OCI-LY7 (cell line): ENCODE data around the gene CASK. TPM values are rescaled to one million over a fixed set of nuclear protein-coding genes. Genes with fewer than 3 reads are reported as not detected.

ENCODE experiments used
- BruUV-seq: library from RNA; stranded (reverse); fragments of 400-500 nt; replicated peaks from 2 replicates; lab custom pipeline; 2021; lab: Mats Ljungman, UMichigan
- CTCF ChIA-PET: fragments of 300-600 bp; sonication (Branson Sonifier 250); formaldehyde crosslinking; loops from one replicate; lab custom pipeline; 2022; ENCODE audit warnings: antibody characterized with exemption; ENCODE audit not compliant: unreplicated experiment; lab: Charles Lee
- POLR2A ChIA-PET: fragments of 300-600 bp; sonication (Branson Sonifier 250); formaldehyde crosslinking; loops from one replicate; lab custom pipeline; 2022; ENCODE audit warnings: antibody characterized with exemption; lab: Charles Lee
- DNase-seq: peaks from one replicate; pipeline ENCODE4 v3.0.0-alpha.2; 2015; ENCODE audit warnings: low spot score
- H2AFZ ChIP-seq: fragments of 200-600 bp; sonication (generic), shearing (Covaris generic); 2 replicates; pipeline ENCODE4 v1.6.1; 2014; ENCODE audit warnings: mild to moderate bottlenecking, antibody characterized with exemption, low read length, moderate library complexity
- H3K27ac ChIP-seq: fragments of 200-600 bp; sonication (generic); 2 replicates; pipeline ENCODE4 v1.5.1; 2014; ENCODE audit warnings: mixed run types, low read depth, mild to moderate bottlenecking, moderate library complexity, low read length, inconsistent platforms; ENCODE audit not compliant: poor library complexity, severe bottlenecking
- H3K36me3 ChIP-seq: fragments of 200-600 bp; sonication (generic); 2 replicates; pipeline ENCODE4 v1.6.1; 2014; ENCODE audit warnings: mild to moderate bottlenecking, antibody characterized with exemption, low read length, moderate library complexity, mixed read lengths; ENCODE audit not compliant: insufficient read depth
- H3K4me1 ChIP-seq: fragments of 200-600 bp; sonication (generic); 2 replicates; pipeline ENCODE4 v1.5.1; 2014; ENCODE audit warnings: mild to moderate bottlenecking, low read length; ENCODE audit not compliant: insufficient read depth, poor library complexity, severe bottlenecking
- H3K4me2 ChIP-seq: fragments of 200-600 bp; sonication (generic); 2 replicates; pipeline ENCODE4 v1.6.1; 2014; ENCODE audit warnings: mild to moderate bottlenecking, low read length
- H3K4me3 ChIP-seq: fragments of 200-600 bp; sonication (generic); 2 replicates; pipeline ENCODE4 v1.5.1; 2014; ENCODE audit warnings: mild to moderate bottlenecking, low read depth, low read length; ENCODE audit not compliant: poor library complexity, severe bottlenecking
- H3K79me2 ChIP-seq: fragments of 200-600 bp; sonication (generic); 2 replicates; pipeline ENCODE4 v1.6.1; 2016; ENCODE audit warnings: low read depth, mild to moderate bottlenecking, low read length, moderate library complexity, mixed read lengths; ENCODE audit not compliant: insufficient read depth
- H3K9me2 ChIP-seq: fragments of 200-600 bp; sonication (generic); 2 replicates; pipeline ENCODE4 v1.6.1; 2016; ENCODE audit warnings: mild to moderate bottlenecking, low read length, mixed read lengths; ENCODE audit not compliant: insufficient read depth
- H3K9me3 ChIP-seq: fragments of 200-600 bp; sonication (generic); 2 replicates; pipeline ENCODE4 v1.6.1; 2014; ENCODE audit warnings: mild to moderate bottlenecking, mixed run types, low read length, mixed read lengths
- H4K20me1 ChIP-seq: fragments of 200-600 bp; sonication (generic); 2 replicates; pipeline ENCODE4 v1.6.1; 2014; ENCODE audit warnings: mild to moderate bottlenecking, antibody characterized with exemption, low read length, moderate library complexity, mixed read lengths; ENCODE audit not compliant: insufficient read depth
- EZH2phosphoT487 ChIP-seq: fragments of 200-600 bp; sonication (generic); IDR thresholded peaks from 2 replicates; pipeline ENCODE4 v1.6.1; 2018; ENCODE audit warnings: low read depth, borderline replicate concordance, mild to moderate bottlenecking, mixed run types, antibody characterized with exemption, low read length, moderate library complexity, mixed read lengths
- intact Hi-C: fragments of 100-400 bp; cut with micrococcal nuclease; formaldehyde crosslinking; loops from one replicate; pipeline ENCODE4 v1.10.0; 2022; ENCODE audit not compliant: unreplicated experiment
- total RNA-seq, 2 experiments: library from RNA; depleted of rRNA in 1 of 2; stranded (reverse); fragments of >200 nt in 1 of 2; shearing (Covaris generic) in 1 of 2; gene quantifications; 2 replicates each; pipeline ENCODE4 v1.2.3, GENCODE V29; 2014 to 2022
- TF ChIP-seq, protein P1 (sequence below): fragments of 200-600 bp; sonication (generic); conservative IDR thresholded peaks from 2 replicates; pipeline ENCODE4 v1.5.1; 2014; ENCODE audit warnings: mild to moderate bottlenecking, antibody characterized with exemption, low read length, moderate library complexity, mixed read lengths

Gene CASK
- total RNA-seq, 2 experiments from 2014 or later = 18.6 to 29.4 TPM

DNA sequence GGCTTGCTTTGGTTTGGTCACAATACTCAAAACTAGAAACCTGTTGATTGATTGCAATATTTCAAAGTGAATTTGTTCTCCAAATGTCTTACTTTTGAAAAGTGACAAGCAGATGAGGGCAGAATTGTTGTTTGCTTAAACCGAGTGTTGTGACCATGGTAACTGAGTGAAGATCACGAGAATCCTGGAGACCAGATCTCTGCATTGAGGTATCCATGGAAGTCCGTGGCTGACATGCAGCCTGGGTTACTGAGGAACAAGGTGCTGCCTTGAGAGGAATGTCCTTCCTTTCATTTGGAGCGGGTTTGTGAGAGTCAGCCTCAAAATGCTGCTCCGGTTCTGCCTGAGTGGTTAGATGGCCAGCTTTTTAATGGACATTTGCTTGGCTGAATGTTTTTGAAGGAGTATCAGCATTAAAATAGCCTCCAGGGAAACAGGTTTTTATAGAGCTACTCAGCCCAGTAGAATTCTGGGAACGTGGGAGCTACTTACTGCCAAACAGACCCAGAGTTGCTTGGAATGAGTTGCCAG is 444.9 kb downstream of the CASK start:
- no peak for DNase-seq
- H4K20me1 ChIP-seq = no peaks in the 10 kb centered on the region
- ChIA-PET CTCF (no interaction called here), POLR2A (interaction anchor here (0.6 to 0.9 kb wide), 2 partner anchors 28 to 317 kb away, joined by 3 read pairs; no protein-coding TSS in a partner anchor)
- H3K36me3 ChIP-seq = no peaks in the 10 kb centered on the region
- H3K9me2 ChIP-seq = no peaks in the 10 kb centered on the region
- H3K79me2 ChIP-seq = no peaks in the 10 kb centered on the region
- no peak overlapping the region for H3K4me3 ChIP-seq
- no peak overlapping the region for H3K27ac ChIP-seq
- H3K4me2 ChIP-seq = no peak overlapping the region
- TF ChIP-seq, protein P1, sequence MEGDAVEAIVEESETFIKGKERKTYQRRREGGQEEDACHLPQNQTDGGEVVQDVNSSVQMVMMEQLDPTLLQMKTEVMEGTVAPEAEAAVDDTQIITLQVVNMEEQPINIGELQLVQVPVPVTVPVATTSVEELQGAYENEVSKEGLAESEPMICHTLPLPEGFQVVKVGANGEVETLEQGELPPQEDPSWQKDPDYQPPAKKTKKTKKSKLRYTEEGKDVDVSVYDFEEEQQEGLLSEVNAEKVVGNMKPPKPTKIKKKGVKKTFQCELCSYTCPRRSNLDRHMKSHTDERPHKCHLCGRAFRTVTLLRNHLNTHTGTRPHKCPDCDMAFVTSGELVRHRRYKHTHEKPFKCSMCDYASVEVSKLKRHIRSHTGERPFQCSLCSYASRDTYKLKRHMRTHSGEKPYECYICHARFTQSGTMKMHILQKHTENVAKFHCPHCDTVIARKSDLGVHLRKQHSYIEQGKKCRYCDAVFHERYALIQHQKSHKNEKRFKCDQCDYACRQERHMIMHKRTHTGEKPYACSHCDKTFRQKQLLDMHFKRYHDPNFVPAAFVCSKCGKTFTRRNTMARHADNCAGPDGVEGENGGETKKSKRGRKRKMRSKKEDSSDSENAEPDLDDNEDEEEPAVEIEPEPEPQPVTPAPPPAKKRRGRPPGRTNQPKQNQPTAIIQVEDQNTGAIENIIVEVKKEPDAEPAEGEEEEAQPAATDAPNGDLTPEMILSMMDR = no peak
- BruUV-seq = no TSS peak
- no peaks in the 10 kb centered on the region for H3K4me1 ChIP-seq
- H3K9me3 ChIP-seq = no peaks in the 10 kb centered on the region
- no peak overlapping the region for H2AFZ ChIP-seq
- intact Hi-C loops = no loop called here

DNA sequence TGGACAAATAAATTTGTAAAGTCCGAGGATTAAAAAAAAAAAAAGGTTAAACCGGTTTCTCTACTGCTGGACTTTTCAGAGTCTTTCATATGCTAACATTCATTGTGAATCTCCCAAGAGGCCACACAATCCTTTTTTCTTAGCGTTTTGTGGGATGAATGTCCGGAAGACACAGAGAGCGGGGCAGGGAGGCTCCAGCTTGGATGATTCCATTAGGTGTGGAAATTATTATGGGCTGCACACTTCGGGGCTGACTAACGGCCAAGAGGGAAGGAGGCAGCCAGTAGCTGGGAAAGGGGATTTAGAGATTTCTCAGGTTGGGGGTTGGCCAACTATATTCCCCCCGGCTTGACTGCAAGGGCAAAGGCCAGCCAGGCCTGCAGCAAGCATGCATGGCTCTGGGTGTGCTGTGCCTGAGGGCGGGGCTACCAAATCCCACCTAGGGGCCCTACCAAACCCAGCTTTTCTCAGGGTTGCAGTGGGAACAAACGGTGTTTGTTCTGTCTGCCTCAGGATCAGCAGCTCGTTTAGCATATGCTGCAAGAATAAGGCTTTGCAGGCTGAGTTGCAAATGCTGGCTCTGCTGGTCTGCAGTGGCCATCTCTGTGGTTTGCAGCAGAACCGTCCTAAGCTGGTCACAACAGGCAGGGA is 447.6 kb downstream of the CASK start:
- Histone ChIP-seq H3K4me3 (no peak overlapping the region), H3K36me3 (no peaks in the 10 kb centered on the region), H3K4me1 (no peaks in the 10 kb centered on the region), H2AFZ (no peak overlapping the region), H3K9me2 (no peaks in the 10 kb centered on the region), H3K4me2 (no peak overlapping the region), H3K79me2 (no peaks in the 10 kb centered on the region), H3K27ac (no peak overlapping the region), H3K9me3 (no peaks in the 10 kb centered on the region), H4K20me1 (no peaks in the 10 kb centered on the region)
- CTCF ChIA-PET = no interaction called here
- TF ChIP-seq, protein P1 = no peak
- no peak for TF ChIP-seq EZH2phosphoT487
- BruUV-seq = no TSS peak
- DNase-seq = no peak
- POLR2A ChIA-PET = no interaction called here
- intact Hi-C loops = no loop called here

DNA sequence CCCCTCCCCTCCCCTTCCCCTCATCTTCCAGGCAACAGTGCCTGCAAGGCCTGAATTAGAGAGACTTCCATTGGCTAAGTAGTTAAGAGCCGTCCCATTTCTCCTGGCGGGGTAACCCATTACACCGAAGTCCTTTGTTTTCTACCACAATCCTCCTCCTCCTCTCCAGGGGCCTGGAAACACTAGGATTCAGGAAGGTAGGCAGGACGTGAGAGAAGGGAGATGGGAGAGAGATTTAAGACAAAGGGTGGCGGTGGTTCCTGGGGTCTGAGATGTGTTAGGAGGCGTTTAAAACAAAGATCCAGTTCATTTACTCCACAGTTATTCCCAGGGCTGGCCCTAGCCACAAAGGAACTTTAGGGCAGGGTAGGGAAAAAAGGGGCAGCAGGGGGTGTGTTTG is 448.2 kb downstream of the CASK start:
- DNase-seq = no peak
- no peak overlapping the region for H3K27ac ChIP-seq
- H2AFZ ChIP-seq = no peak overlapping the region
- no TSS peak for BruUV-seq
- TF ChIP-seq, protein P1 = no peak
- no peak for TF ChIP-seq EZH2phosphoT487
- no peaks in the 10 kb centered on the region for H3K79me2 ChIP-seq
- POLR2A ChIA-PET = no interaction called here
- intact Hi-C loops = no loop called here
- H4K20me1 ChIP-seq = no peaks in the 10 kb centered on the region
- no peaks in the 10 kb centered on the region for H3K4me1 ChIP-seq
- no peak overlapping the region for H3K4me3 ChIP-seq
- no peaks in the 10 kb centered on the region for H3K9me3 ChIP-seq
- CTCF ChIA-PET = no interaction called here
- no peak overlapping the region for H3K4me2 ChIP-seq
- H3K36me3 ChIP-seq = no peaks in the 10 kb centered on the region
- H3K9me2 ChIP-seq = no peaks in the 10 kb centered on the region
